OCI-LY1 (cell line): ENCODE results near the gene ZNF629.

ENCODE experiments used
- H2AFZ ChIP-seq: fragments of 200-600 bp; sonication (generic), shearing (Covaris generic); 2 replicates; pipeline ENCODE4 v1.6.0; 2014; ENCODE audit warnings: antibody characterized with exemption, mild to moderate bottlenecking, low read length
- H3F3A ChIP-seq: fragments of 200-600 bp; sonication (generic), shearing (Covaris generic); 2 replicates; pipeline ENCODE4 v1.6.0; 2014; ENCODE audit warnings: mild to moderate bottlenecking, antibody characterized with exemption, low read length, moderate library complexity; ENCODE audit not compliant: insufficient read depth
- H3K27ac ChIP-seq: fragments of 200-600 bp; sonication (generic); 2 replicates; pipeline ENCODE4 v1.5.1; 2014; ENCODE audit warnings: low read length, mixed run types, mild to moderate bottlenecking, low read depth; ENCODE audit not compliant: poor library complexity, severe bottlenecking
- H3K27me3 ChIP-seq: fragments of 200-600 bp; sonication (generic); 2 replicates; pipeline ENCODE4 v1.6.0; 2014; ENCODE audit warnings: antibody characterized with exemption, mild to moderate bottlenecking, low read length, moderate library complexity; ENCODE audit not compliant: insufficient read depth
- H3K36me3 ChIP-seq: fragments of 200-600 bp; sonication (generic); 2 replicates; pipeline ENCODE4 v1.6.1; 2014; ENCODE audit warnings: mild to moderate bottlenecking, antibody characterized with exemption, low read length, moderate library complexity, mixed read lengths; ENCODE audit not compliant: insufficient read depth
- H3K4me1 ChIP-seq: fragments of 200-600 bp; sonication (generic); 2 replicates; pipeline ENCODE4 v1.5.1; 2014; ENCODE audit warnings: mild to moderate bottlenecking, low read length, moderate library complexity; ENCODE audit not compliant: insufficient read depth, severe bottlenecking
- H3K4me2 ChIP-seq: fragments of 200-600 bp; sonication (generic), shearing (Covaris generic); 2 replicates; pipeline ENCODE4 v1.6.1; 2014; ENCODE audit warnings: low read length
- H3K4me3 ChIP-seq: fragments of 200-600 bp; sonication (generic); 2 replicates; pipeline ENCODE4 v1.5.1; 2014; ENCODE audit warnings: low read length, low read depth, mild to moderate bottlenecking, mixed read lengths; ENCODE audit not compliant: poor library complexity, severe bottlenecking
- H3K79me2 ChIP-seq: fragments of 200-600 bp; shearing (Covaris generic); 2 replicates; pipeline ENCODE4 v1.6.1; 2016; ENCODE audit warnings: mixed run types, low read length, mixed read lengths; ENCODE audit not compliant: insufficient read depth
- H3K9ac ChIP-seq: fragments of 200-600 bp; sonication (generic), shearing (Covaris generic); 2 replicates; pipeline ENCODE4 v1.6.1; 2014; ENCODE audit warnings: mild to moderate bottlenecking, low read length, mixed read lengths
- H3K9me2 ChIP-seq: fragments of 200-600 bp; sonication (generic), shearing (Covaris generic); 2 replicates; pipeline ENCODE4 v1.6.1; 2014; ENCODE audit warnings: low read depth, mild to moderate bottlenecking, low read length, mixed read lengths
- H3K9me3 ChIP-seq: fragments of 200-600 bp; shearing (Covaris generic); 2 replicates; pipeline ENCODE4 v1.6.1; 2014; ENCODE audit warnings: low read length, mixed read lengths
- H4K20me1 ChIP-seq: fragments of 200-600 bp; sonication (generic), shearing (Covaris generic); 2 replicates; pipeline ENCODE4 v1.6.0; 2016; ENCODE audit warnings: mild to moderate bottlenecking, low read length; ENCODE audit not compliant: insufficient read depth
- EZH2 ChIP-seq: fragments of 200-600 bp; sonication (generic), shearing (Covaris generic); IDR thresholded peaks from 2 replicates; pipeline ENCODE4 v1.8.0; 2017; ENCODE audit warnings: borderline replicate concordance, mixed run types, mild to moderate bottlenecking, antibody characterized with exemption, low read length, moderate library complexity, mixed read lengths
- TF ChIP-seq, protein P1 (sequence below): fragments of 200-600 bp; sonication (generic), shearing (Covaris generic); IDR thresholded peaks from 2 replicates; pipeline ENCODE4 v1.5.1; 2017; ENCODE audit warnings: mild to moderate bottlenecking, antibody characterized with exemption, low read length, moderate library complexity, mixed read lengths

The ZNF629 gene

GRCh38 chr16:30773826-30774225 lies 13.2 kb downstream of the ZNF629 start:
- H4K20me1 ChIP-seq: no peaks in the 10 kb centered on the region
- no peak overlapping the region for H3K4me3 ChIP-seq
- no peak overlapping the region for H2AFZ ChIP-seq
- no peaks in the 10 kb centered on the region for H3K9me3 ChIP-seq
- H3K27ac ChIP-seq: no peak overlapping the region
- H3K9ac ChIP-seq: no peak overlapping the region
- H3F3A ChIP-seq: no peaks in the 10 kb centered on the region
- TF ChIP-seq EZH2: no peak
- TF ChIP-seq, protein P1, sequence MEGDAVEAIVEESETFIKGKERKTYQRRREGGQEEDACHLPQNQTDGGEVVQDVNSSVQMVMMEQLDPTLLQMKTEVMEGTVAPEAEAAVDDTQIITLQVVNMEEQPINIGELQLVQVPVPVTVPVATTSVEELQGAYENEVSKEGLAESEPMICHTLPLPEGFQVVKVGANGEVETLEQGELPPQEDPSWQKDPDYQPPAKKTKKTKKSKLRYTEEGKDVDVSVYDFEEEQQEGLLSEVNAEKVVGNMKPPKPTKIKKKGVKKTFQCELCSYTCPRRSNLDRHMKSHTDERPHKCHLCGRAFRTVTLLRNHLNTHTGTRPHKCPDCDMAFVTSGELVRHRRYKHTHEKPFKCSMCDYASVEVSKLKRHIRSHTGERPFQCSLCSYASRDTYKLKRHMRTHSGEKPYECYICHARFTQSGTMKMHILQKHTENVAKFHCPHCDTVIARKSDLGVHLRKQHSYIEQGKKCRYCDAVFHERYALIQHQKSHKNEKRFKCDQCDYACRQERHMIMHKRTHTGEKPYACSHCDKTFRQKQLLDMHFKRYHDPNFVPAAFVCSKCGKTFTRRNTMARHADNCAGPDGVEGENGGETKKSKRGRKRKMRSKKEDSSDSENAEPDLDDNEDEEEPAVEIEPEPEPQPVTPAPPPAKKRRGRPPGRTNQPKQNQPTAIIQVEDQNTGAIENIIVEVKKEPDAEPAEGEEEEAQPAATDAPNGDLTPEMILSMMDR: no peak
- H3K4me1 ChIP-seq: no peaks in the 10 kb centered on the region
- H3K79me2 ChIP-seq: no peaks in the 10 kb centered on the region
- H3K4me2 ChIP-seq: no peak overlapping the region
- no peaks in the 10 kb centered on the region for H3K9me2 ChIP-seq
- no peaks in the 10 kb centered on the region for H3K27me3 ChIP-seq
- peaks cover 61% of the 10 kb centered on the region for H3K36me3 ChIP-seq

DNA sequence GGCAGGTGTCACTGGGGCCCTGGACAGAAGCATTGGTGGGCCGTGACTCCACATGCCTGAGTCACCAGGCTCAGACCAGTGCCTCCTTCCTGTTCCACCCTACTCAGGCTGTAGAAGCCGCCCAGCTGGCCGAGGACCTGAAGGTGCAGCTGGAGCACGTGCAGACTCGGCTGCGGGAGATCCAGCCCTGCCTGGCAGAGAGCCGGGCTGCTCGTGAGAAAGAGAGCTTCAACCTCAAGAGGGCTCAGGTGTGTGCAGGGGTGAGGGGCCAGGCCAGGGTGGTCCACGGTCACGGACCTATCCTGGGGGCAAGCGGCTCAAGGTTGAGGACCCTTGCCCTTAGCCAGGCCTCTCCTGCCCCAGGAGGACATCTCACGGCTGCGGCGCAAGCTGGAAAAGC lies 15.3 kb downstream of the ZNF629 start:
- Histone ChIP-seq H3K36me3 (peaks cover 82% of the 10 kb centered on the region), H3K9me3 (no peaks in the 10 kb centered on the region), H3K27ac (no peak overlapping the region), H3K4me2 (no peak overlapping the region), H3K79me2 (no peaks in the 10 kb centered on the region), H3K9ac (no peak overlapping the region), H4K20me1 (no peaks in the 10 kb centered on the region), H3K4me3 (no peak overlapping the region), H3K27me3 (no peaks in the 10 kb centered on the region), H3K9me2 (no peaks in the 10 kb centered on the region), H3F3A (no peaks in the 10 kb centered on the region), H2AFZ (no peak overlapping the region), H3K4me1 (peaks cover 4% of the 10 kb centered on the region)
- TF ChIP-seq, protein P1: no peak
- no peak for TF ChIP-seq EZH2

DNA sequence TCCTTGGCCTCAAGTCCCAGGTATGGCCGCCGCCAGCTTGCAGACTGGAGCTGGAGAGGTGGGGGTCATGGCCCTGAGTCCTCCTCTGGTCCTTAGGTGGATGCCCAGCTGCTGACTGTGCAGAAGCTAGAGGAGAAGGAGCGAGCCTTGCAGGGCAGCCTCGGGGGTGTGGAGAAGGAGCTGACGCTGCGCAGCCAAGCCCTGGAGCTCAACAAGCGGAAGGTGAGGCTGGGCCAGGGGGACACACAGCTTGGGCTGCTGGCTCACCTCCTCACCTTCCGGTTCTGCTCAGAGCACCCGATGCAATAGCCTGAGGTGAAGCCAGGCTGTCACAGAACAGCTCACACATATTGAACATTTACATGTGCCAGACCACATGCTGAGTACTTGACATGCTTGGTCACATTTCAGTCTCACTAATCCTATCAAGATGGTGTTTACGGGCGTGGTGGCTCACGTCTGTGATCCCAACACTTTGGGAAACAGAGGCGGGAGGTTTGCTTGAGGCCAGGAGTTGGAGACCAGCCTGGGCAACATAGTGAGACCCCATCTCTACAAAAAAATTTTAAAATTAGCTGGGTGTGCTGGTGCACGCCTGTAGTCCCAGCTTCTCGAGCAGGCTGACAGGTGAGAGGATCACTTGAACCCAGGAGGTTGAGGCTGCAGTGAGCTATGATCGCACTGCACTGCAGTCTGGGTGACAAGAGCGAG lies 17.5 kb downstream of the ZNF629 start:
- Histone ChIP-seq H4K20me1 (no peaks in the 10 kb centered on the region), H3K79me2 (no peaks in the 10 kb centered on the region), H3K9ac (no peak overlapping the region), H2AFZ (no peak overlapping the region), H3K4me3 (no peak overlapping the region), H3K27me3 (no peaks in the 10 kb centered on the region), H3K27ac (no peak overlapping the region), H3K4me1 (peaks cover 4% of the 10 kb centered on the region), H3K36me3 (peaks cover 96% of the 10 kb centered on the region), H3K4me2 (no peak overlapping the region), H3K9me2 (no peaks in the 10 kb centered on the region), H3F3A (no peaks in the 10 kb centered on the region), H3K9me3 (no peaks in the 10 kb centered on the region)
- TF ChIP-seq, protein P1: no peak
- TF ChIP-seq EZH2: no peak
